Stomach (tissue), 9 donors: ENCODE data around the gene ACO1. TPM values are rescaled to one million over a fixed set of nuclear protein-coding genes. Genes with fewer than 3 reads are reported as not detected.

ENCODE experiments used
- DNase-seq, 2 donors: peaks; one replicate each; pipeline versions ENCODE4 v3.0.0 to v3.0.0-alpha.2; 2013 to 2019
- H3K27ac ChIP-seq, 5 donors: fragments of 200-600 bp in 4 of 5; sonication (generic) in 4 of 5; one replicate each; pipeline ENCODE4 v1.5.1; 2013 to 2019; ENCODE audit warnings: mild to moderate bottlenecking in 1 of 5, moderate library complexity in 1 of 5
- H3K27me3 ChIP-seq, 3 donors: fragments of 200-600 bp; sonication (generic); one replicate each; pipeline ENCODE4 v1.5.1; 2017 to 2019; ENCODE audit warnings: mixed run types in 1 of 3
- H3K36me3 ChIP-seq, 4 donors: fragments of 200-600 bp; sonication (generic); 1 replicate in 3 of 4; 2 replicates in 1 of 4; pipeline ENCODE4 v1.5.1; 2016 to 2019
- H3K4me1 ChIP-seq, 4 donors: fragments of 200-600 bp; sonication (generic); one replicate each; pipeline ENCODE4 v1.5.1; 2016 to 2019
- H3K4me3 ChIP-seq, 4 donors: fragments of 200-600 bp; sonication (generic) in 3 of 4; one replicate each; pipeline ENCODE4 v1.5.1; 2016 to 2019; ENCODE audit warnings: mild to moderate bottlenecking in 1 of 4
- H3K9me3 ChIP-seq, 4 donors: fragments of 200-600 bp; sonication (generic); one replicate each; pipeline ENCODE4 v1.5.1; 2016 to 2019
- CTCF ChIP-seq, 7 experiments: fragments of 450-650 bp in 4 of 7; fragments of 200-600 bp in 3 of 7; sonication (generic) in 3 of 7; IDR thresholded peaks; one replicate each; pipeline ENCODE4 v1.5.1; 2016 to 2019; ENCODE audit warnings: antibody characterized with exemption in 7 of 7, control low read depth in 2 of 7, mild to moderate bottlenecking in 1 of 7
- EP300 ChIP-seq: sonication (generic); formaldehyde crosslinking; IDR thresholded peaks from one replicate; pipeline ENCODE4 v1.6.1; 2017; ENCODE audit warnings: antibody characterized with exemption
- POLR2A ChIP-seq, 4 donors: fragments of 450-650 bp; IDR thresholded peaks; one replicate each; pipeline ENCODE4 v1.6.1; 2016; ENCODE audit warnings: antibody characterized with exemption in 4 of 4, control low read depth in 2 of 4, mild to moderate bottlenecking in 1 of 4, moderate library complexity in 1 of 4
- POLR2AphosphoS5 ChIP-seq, 3 donors: sonication (generic); formaldehyde crosslinking; IDR thresholded peaks; one replicate each; pipeline ENCODE4 v1.6.1; 2016; ENCODE audit warnings: antibody characterized with exemption in 3 of 3
- WGBS, 5 donors: extraction: QIAGEN DNeasy Blood & Tissue Kit in 3 of 5; methylation state at CpG; one replicate each; pipeline versions ENCODE4 v1.1.5 to v1.1.7; 2013 to 2018; 5-methylcytosine and 5-hydroxymethylcytosine counted together
- intact Hi-C: fragments of 100-400 bp; cut with DNase I; formaldehyde crosslinking; loops from one replicate; pipeline ENCODE4 v1.15.1; 2023; ENCODE audit warnings: low total_unique reads
- polyA plus RNA-seq, 3 donors: library from polyadenylated mRNA; stranded (reverse); fragments of 200-250 nt; gene quantifications; one replicate each; pipeline ENCODE4 v1.2.3, GENCODE V29; 2013
- total RNA-seq, 5 donors: library from RNA; depleted of rRNA; stranded (reverse); fragments of >200 nt; gene quantifications; one replicate each; pipeline versions ENCODE4 v1.1.0 to v1.2.3, GENCODE V29; 2014 to 2016
- donor health status: healthy with polysubstance abuse.
- donor health status: Bipolar disorder and iron deficiency.
- donor health status: healthy.

ACO1 gene
- total and polyA plus RNA-seq, 8 donors = 5.8 to 44.2 (median 17.8) TPM

GRCh38 chr9:32384002-32384363 is 460 bp upstream of the ACO1 start:
- no peaks in the 10 kb centered on the region for H3K27me3 ChIP-seq
- H3K9me3 ChIP-seq = no peaks in the 10 kb centered on the region
- peak overlapping the region; percentile 73 to 94 (median 91) for H3K27ac ChIP-seq
- TF ChIP-seq POLR2AphosphoS5 (IDR thresholded peaks at IDR 0.05) (no peak), CTCF (IDR thresholded peaks at IDR 0.05) (no peak), EP300 (no peak), POLR2A (IDR thresholded peaks at IDR 0.05) (no peak)
- peak overlapping the region; percentile 69 to 84 (median 72) for H3K4me3 ChIP-seq
- DNase-seq = no peak
- 1 to 3% (median 1%) methylated on average over 13 of the region's 13 CpGs for WGBS, 5 donors
- intact Hi-C loops = loop anchor here (5.0 kb wide), 1 partner anchor 43 kb away; no protein-coding TSS in a partner anchor
- peaks cover 20 to 47% (median 34%) of the 10 kb centered on the region in 4 donors for H3K4me1 ChIP-seq
- H3K36me3 ChIP-seq = no peaks in the 10 kb centered on the region

GRCh38 chr9:32385152-32385884 is 875 bp downstream of the ACO1 start:
- Histone ChIP-seq H3K9me3 (no peaks in the 10 kb centered on the region), H3K4me1 (peaks cover 20 to 46% (median 32%) of the 10 kb centered on the region in 4 donors), H3K4me3 (peak overlapping the region; percentile 69 to 84 (median 72)), H3K27me3 (no peaks in the 10 kb centered on the region), H3K36me3 (no peaks in the 10 kb centered on the region), H3K27ac (peak overlapping the region; percentile 73 to 94 (median 91))
- intact Hi-C loops = no loop called here
- no peak for DNase-seq
- 48 to 54% (median 50%) methylated on average over 2 of the region's 2 CpGs for WGBS, 5 donors
- TF ChIP-seq POLR2AphosphoS5 (IDR thresholded peaks at IDR 0.05) (no peak), CTCF (IDR thresholded peaks at IDR 0.05) (no peak), POLR2A (IDR thresholded peaks at IDR 0.05) (no peak), EP300 (no peak)

- H3K36me3 ChIP-seq = no peaks in the 10 kb centered on the region
- peaks cover 20 to 46% (median 32%) of the 10 kb centered on the region in 4 donors for H3K4me1 ChIP-seq
- intact Hi-C loops = no loop called here
- H3K27me3 ChIP-seq = no peaks in the 10 kb centered on the region
- H3K9me3 ChIP-seq = no peaks in the 10 kb centered on the region
- TF ChIP-seq POLR2A (IDR thresholded peaks at IDR 0.05) (no peak), EP300 (no peak), POLR2AphosphoS5 (IDR thresholded peaks at IDR 0.05) (no peak), CTCF (IDR thresholded peaks at IDR 0.05) (no peak)
- 68 to 83% (median 71%) methylated on average over 3 of the region's 3 CpGs for WGBS, 5 donors
- H3K27ac ChIP-seq = no peak overlapping the region
- H3K4me3 ChIP-seq = peak overlapping the region in 1 of 4 donors; percentile 72
- DNase-seq = no peak
Measured at GRCh38 chr9:32385885-32386283, 1.4 kb downstream of the ACO1 start.

GRCh38 chr9:32387256-32387655 is 2.8 kb downstream of the ACO1 start:
- TF ChIP-seq POLR2AphosphoS5 (IDR thresholded peaks at IDR 0.05) (no peak), CTCF (IDR thresholded peaks at IDR 0.05) (no peak), EP300 (no peak), POLR2A (IDR thresholded peaks at IDR 0.05) (no peak)
- peaks cover 20 to 46% (median 32%) of the 10 kb centered on the region in 4 donors for H3K4me1 ChIP-seq
- DNase-seq = no peak
- intact Hi-C loops = no loop called here
- H3K9me3 ChIP-seq = no peaks in the 10 kb centered on the region
- H3K27me3 ChIP-seq = no peaks in the 10 kb centered on the region
- WGBS, 5 donors = 41 to 62% (median 55%) methylated on average over 1 of the region's 1 CpG
- H3K4me3 ChIP-seq = no peak overlapping the region
- peak overlapping the region in 1 of 5 donors; percentile 31 for H3K27ac ChIP-seq
- no peaks in the 10 kb centered on the region for H3K36me3 ChIP-seq
